HG02759 (cell line): ENCODE results near the gene SLC30A2.

Source experiments
- ATAC-seq: cut with Tn5 transposase; IDR thresholded peaks from one replicate; pipeline ENCODE4 v1.9.1; 2021; ENCODE audit warnings: mild to moderate bottlenecking, moderate library complexity; ENCODE audit not compliant: unreplicated experiment

SLC30A2 gene

GRCh38 chr1:26070296-26070962, 24.5 kb upstream of the SLC30A2 start:
- ATAC-seq: no peak

- ATAC-seq: no peak
Observed at GRCh38 chr1:26069941-26070295, 24.0 kb upstream of the SLC30A2 start.

- ATAC-seq: no peak
Observed at GRCh38 chr1:26067432-26067911, 21.6 kb upstream of the SLC30A2 start, which contains the start of gene TRIM63. Gene TRIM63 (minus strand): TSS chr1:26067630. CDS start chr1:26067494, 136 bp downstream.

GRCh38 chr1:26066857-26067256, 20.9 kb upstream of the SLC30A2 start:
- no peak for ATAC-seq

DNA sequence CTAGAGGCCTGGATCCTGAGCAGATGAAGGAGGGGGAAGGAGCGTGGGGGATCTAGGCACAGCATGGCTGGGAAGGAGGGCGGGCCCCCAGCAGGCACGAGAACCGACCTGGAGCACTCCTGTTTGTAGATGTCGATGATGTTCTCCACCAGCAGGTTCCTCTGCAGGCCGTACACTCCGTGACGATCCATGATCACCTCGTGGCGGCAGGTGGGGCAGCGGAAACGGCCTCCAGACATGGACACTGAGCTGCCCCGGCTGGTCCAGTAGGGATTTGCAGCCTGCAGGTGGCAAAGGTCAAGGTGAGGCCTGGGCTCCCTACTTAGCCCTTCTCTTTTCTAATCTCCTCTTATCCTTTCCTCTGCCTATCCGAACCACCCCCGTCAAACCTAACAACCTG, 20.2 kb upstream of the SLC30A2 start:
- no peak for ATAC-seq

DNA sequence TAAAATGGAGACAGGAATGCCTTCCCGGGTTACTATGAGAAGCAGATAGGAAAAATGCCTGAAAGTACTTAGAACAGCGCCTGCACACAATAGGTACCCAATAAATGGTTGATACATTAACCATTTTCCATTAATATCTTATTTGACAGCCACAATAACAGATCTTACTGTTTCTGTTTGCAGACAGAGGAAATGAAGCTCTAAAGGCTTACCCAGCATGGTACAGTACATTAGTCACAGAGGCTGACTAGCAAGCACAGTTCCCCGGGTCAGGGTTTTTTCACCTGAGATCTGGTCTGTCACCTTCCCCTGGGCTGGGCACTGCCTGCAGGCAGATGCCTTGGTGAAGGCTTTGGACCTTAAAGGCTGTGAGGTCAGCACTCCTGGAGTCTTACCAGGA, 18.6 kb upstream of the SLC30A2 start:
- no peak for ATAC-seq

GRCh38 chr1:26060832-26061574, 15.1 kb upstream of the SLC30A2 start:
- ATAC-seq: no peak

DNA sequence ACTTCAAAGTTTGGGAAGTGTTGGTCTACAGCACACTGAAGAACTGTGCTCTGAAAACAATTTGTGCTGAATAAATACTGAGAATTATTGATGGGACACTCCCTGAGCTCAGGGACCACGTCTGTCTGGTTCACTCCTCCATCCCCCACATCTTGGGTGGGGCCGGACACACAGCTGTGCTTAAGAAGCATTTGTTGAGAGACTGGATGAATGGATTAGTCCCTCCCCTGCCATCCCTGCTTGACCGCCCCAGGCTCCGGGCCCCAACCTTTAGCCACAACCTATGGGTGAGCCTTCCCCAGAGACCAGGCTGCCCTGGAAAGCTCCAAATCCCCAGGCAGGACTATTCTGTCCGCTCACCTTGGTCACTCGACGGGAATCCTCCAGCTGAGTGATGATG, 14.0 kb upstream of the SLC30A2 start:
- ATAC-seq: no peak

GRCh38 chr1:26058052-26058595, 12.2 kb upstream of the SLC30A2 start:
- no peak for ATAC-seq

GRCh38 chr1:26057189-26057588, 11.3 kb upstream of the SLC30A2 start:
- ATAC-seq: no peak

DNA sequence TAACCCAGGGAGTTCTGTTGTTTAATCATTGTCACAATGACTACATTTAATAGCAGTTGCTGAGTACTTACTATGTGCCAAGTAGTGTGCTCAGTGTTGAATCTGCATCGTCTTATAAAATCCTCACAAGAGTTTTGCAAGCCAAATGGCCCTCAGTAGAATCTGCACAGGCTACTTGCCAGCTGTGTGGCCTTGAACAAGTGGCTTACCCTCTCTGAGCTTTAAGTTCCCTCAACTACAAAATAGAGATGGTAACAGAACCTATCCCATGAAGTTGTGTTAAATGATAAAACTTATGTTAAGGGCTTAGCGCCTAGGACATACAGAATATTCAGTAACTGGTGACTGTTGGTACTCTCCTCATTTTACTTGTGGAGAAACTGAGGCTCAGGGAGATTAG, 9.1 kb upstream of the SLC30A2 start:
- ATAC-seq: no peak

- ATAC-seq: no peak
Observed at GRCh38 chr1:26053718-26054560, 8.0 kb upstream of the SLC30A2 start.

DNA sequence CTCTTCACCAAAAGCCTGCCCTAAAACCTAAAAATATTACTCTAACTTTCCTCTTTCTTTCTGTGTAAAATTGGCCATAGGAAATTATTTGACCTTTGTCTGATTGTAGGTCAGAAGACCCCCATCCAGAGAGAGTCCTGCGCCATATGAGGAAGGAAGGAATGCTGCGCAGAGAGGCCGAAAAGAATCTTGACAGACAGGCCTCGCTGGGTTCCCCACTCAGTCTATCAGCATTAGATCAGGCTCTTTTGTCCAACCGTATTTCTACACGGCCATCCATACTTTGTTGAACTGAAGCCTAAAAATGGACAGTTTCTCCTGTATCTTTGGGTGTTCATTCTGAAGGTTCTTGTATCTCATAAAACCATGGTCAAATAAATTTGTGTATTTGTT, 4.3 kb upstream of the SLC30A2 start:
- ATAC-seq: no peak

DNA sequence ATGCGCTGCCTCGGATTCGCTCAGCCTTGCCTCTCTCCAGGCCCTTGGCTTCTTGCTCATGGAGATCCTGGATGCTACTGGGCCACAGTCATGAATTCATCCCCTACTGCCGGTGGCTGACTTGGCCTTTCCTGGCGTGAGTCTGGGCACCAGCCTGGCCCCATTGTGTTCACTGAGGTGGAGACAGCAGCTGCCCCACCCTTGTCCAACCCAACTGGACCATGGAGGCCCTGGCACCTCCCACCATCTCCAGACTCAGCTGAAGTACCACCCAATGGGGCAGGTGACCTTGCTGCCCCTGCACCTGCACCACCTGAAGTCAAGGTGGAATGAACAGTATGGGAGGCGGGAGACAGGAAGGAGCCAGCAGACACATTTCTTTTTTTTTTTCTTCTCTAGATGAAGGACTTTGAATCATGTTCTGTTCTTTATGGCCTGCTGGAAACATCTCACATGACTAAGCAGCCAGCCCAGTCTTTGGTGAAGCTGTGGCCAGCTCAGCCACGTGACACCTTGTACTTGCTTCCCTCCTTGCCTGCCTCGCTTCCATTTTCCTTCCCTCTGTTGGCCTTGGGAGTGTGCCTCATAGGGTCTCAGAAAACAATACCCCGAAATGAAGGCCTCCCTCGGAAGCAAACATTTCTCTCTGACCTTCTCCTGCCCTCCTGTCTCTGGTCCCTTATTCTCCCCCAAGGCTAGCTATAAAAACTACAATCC, 3.8 kb upstream of the SLC30A2 start:
- no peak for ATAC-seq

- no peak for ATAC-seq
Observed at GRCh38 chr1:26047278-26047874, 1.5 kb upstream of the SLC30A2 start.

DNA sequence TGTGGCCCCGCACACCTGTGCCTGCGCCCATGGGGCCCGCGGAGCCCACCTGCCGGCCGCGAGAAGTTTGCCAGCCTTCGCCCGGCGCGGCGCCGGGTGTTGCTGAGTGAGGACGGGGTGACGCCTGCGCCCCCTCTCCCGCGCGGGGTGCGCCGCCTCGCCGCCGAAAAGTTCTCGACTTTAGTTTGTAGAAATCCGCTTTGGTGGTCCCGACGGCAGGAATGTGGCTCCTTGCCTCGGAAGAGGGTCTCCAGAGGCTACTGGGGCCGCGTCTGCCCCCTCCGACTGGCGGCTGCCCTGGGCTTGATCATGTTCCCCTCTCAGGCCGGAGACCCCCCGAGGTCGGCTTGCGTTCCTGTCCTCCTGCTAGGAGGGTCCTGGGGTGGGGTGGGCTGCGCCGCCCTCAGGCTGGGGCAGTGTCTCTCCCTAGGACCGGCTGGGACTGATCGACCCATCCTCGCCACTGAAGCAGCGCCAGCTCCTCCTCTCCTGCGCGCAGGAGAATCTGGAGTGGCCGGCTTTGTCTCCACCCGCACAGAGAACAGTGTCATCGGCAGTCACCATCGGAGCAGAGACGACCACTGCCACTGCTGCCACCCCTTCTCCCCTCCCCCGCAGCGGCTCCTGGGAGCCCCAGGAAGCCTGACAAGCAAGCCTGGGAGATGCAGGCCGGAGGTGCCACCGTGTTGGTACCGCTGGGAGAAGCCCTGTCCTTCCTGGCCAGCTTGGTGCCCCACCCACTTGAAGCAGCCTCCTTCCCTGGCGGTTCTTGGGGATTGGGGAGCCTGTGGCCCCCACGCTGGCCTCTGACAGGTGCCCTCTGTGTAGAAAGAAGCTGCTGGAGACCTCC, 553 bp upstream of the SLC30A2 start:
- no peak for ATAC-seq

DNA sequence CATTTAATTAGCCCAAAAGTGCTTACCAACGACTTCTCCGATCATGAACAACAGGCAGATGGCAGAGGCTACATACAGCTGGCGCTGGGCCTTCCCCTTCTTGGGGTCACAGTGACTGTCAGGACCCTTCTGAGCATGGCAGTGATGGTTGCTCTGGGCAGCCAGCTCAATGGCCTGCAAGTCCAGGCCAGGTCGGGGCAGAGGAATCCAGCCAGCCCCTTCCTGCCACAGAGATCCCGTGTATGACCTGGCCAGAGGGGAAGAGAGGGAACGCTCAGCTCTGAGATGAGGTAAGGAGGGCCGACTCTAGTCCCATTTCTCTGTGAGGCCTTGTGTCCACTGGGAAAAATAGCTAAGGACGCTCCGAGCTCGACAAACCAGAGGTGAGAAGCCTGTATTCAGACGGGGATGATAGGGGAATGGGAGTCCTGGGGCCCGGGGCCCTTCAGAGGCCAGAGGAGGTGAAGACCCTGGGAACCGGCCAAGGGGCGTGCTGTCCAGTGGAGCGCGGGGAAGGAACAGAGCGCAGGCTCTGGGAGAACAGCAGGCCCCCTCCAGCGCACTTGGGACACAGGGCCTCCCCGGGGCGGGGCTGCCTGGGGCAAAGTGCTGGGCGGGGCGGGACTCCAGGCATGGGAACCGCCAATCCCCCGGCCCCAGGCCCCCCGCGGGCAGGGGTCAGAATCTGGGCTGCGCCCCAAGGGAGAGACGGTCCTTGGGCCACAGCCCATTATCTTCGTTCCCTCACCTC, 772 bp downstream of the SLC30A2 start:
- no peak for ATAC-seq

- ATAC-seq: no peak
Observed at GRCh38 chr1:26044414-26044813, 1.5 kb downstream of the SLC30A2 start.

DNA sequence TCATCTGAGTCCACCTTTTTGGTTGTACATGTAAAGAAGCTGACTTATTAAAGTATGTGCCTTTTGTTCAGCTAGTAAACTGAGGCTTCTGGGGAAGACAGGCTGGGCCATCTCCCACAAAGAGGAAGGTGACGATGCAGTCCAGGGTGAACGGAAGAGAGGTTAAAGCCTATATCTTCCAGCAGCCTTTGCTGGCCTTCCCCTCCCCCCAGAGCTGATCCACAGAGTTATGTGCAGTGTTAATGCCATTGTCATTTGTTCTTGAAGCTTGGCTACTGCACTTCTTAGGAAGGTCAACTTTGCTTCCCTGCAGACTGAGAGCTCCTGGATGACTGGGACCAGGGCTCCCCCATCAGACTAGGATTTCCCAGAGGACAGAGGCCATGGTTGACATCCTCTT, 2.2 kb downstream of the SLC30A2 start:
- no peak for ATAC-seq
